ENCODE data around the gene HOXC12.

HOXC12 gene

DNA sequence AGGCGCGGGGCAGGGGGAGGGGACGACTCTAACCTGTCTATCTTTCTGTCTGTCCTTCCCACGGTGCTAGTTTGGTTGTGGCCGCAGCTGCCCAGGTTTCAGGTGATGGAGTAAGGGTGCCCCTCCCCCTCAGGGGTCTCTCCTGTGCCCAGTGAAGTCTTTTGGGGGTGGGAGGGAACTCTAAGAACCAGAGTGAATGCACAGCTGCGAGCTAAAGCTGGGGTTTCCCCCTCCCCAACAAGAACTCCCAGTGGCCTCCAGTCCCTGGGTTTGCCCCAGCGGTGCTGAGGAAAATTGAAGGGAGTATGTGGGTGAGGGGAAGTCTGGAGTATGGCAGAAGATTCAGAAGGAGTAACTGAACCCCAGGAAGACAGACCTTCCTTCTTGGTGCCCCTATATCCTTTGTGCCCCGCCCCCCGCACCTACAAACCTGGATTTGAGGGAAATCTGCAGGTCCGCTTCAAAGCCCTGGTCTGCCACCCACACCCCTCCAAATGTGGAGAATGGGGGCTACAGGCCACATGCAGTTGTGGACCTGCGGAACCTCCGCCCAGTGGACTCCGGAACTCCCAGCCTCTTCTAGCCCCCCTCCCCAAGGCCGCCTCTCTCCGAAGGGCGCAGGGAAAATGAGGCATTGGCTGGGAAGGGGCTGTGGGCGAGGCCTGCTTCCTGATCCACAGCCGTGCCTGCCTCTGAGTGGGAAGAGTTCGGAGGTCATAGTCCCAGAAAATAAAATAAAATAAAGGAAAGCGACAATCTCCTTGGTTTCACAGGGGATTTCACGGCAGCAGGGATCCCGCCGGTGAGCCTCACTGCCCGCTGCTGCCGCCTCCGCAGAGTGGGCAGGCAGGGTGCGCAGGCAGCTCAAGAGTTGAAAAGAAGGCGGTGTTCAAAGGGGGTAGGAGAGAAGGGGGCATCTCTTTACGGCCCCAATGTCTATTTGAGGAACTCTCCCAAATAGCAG is 41.8 kb downstream of the HOXC12 start:
- no peak for DNase-seq (ENCODE audit: low spot score)

DNA sequence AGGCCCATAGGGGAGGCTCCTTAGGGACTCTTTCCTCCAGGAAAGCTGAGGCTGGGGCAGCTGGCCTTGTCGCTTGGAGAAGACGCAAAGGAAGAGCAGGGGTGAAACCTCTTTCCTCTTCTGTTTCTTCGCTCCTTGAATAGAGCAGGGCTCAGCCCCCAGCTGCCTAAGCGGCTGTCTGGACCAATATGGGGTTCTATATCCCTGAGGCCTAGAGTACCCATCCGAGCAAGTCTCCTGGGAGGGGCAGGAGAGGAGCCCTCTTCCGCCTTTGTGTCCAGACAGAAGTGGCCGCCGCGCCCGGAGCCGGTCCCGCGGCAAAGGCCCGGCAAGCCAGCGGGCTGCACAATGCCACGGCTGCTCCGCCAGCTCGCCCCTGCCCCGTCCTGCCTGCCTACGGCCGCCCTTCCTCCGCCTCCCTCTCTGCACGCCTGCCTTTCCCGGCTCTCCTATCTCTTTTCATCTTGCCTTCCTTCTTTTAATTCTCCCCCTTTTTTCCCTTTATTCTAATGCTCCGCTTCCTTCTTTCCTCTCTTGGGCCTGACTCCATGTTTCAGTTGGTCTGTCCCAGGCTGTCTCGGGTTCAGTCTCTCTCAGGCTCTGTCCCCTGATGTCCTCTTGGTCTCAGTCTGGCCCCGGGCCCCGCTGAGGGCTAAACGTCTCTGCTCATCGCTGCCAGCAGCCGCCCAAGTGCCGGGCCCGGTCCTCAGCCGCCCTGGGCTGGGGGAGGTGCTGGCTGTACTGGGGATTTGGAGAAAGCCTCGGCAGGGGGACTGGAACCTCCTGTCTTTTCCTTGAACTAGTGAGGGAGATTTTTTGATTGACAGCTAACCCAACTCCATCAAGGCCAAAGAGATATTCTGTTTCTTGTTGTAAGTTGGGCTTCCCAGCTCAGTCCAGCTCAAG is 42.8 kb downstream of the HOXC12 start:
- DNase-seq (ENCODE audit: low spot score) = no peak

DNA sequence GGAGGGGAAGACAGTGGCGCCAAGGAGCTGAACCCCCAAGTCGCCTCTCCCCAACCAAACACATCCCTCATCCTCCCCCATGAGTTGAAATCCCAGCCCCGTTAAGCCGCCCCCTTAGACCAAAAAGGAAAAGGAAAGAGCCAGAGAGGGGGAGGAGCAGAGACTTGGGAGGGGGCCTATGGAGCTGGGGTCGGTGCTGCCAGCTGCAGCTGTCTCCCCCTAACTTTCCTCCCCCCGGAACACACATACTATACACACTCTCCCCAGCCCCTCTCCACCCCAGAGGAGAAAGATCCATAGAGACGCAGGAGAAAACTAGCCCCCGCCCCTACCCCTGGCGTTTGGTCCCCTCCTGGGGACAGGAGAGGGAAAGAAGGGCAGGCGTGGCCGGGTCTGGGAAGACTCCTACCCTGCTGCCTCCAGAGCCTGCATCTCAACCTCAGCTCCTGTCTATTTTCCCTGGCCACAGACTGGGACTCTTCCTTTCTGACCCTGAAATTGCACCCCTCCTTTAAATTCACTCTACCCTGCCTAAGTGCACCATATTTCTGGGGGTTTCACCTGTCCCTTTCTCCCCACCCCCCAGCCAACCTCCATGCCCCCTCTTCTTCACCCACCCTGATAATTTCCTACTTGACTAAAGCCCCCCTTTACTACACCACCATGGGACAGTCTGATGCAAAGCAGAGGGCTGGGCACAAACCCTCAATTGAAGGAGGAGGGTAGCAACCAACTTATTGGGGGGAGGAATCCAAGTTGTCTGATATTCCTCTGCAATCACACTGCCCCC is 43.6 kb downstream of the HOXC12 start:
- no peak for DNase-seq (ENCODE audit: low spot score)

DNA sequence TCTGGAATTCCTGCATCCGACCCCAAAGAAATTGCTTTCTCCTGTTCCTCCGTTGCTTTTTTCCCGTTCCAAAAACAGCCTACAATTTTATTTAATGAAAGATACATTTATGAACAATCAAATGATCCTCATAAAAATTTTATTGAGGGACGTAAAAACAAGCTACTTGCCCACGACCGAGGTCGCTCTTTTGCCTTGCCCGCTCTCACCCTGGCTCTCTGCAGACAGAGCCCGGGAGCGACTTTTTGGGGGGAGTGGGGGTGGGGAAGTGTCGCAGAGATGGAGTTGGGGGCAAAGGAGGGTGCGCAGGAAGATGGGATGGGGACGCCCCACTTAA is 44.2 kb downstream of the HOXC12 start:
- no peak for DNase-seq (ENCODE audit: low spot score)

DNA sequence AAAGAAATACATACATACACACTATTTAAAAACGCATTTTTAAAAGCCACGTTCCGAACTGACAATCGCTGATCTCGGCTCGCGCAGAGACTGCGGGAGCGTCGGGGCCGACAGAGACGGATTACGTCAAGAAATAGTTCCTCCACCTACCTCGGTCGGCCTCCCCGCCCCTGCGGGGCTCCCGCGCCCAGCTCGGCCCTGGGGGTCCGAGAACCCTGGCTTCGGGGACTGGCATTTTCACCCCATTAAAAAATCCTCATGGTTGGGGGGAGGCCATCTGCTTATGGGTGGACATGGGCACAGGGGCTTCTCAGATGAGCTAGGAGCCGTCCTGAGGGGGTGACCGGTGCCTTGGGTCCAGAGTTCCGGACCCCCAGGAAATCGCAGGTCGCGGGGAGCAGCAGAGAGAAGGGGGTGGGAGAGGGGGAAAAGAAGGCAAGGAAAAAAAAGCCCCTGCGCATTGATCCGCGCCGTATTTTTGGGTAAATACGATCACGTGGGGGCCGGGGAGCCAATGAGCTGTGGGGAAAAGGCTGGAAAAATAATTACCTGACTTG is 44.9 kb downstream of the HOXC12 start:
- peak; percentile 69 for DNase-seq (ENCODE audit: low spot score)

DNA sequence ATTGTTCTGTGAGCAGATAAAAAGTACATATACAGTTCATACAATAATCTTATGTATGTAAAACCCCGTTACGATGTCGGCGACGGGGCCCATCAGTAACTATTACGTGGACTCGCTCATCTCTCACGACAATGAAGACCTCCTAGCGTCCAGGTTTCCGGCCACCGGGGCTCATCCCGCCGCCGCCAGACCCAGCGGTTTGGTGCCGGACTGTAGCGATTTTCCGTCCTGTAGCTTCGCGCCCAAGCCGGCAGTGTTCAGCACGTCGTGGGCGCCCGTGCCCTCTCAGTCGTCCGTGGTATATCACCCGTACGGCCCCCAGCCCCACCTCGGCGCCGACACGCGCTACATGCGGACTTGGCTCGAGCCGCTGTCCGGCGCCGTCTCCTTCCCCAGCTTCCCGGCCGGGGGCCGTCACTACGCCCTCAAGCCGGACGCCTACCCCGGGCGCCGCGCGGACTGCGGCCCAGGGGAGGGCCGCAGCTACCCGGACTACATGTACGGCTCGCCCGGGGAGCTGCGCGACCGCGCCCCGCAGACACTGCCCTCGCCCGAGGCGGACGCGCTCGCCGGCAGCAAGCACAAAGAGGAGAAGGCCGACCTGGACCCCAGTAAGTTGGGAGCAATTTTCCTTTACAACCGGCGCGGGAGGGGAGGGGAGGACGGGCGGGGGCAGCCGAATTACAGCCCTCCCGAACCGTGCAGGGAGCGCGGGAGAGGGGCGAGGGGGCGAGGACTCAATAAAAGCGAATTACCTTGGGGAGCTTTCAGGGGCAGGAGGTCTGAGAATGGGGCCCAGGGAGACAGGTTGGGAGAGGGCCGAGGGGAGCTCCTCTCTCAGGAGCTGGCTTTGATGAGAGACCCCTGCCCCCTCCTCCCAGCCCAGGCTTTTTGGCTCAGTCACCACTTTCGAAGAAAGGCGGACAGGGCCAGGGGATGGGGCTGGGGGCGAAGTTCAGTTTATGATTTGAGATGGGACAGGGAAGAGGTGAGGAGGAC is 45.7 kb downstream of the HOXC12 start, which contains the start of gene HOXC9:
TSS of gene HOXC9 (plus strand) at position 46 of the 999 bp plus-strand sequence. CDS start at position 74, 28 bp downstream.
- DNase-seq (ENCODE audit: low spot score) = no peak

DNA sequence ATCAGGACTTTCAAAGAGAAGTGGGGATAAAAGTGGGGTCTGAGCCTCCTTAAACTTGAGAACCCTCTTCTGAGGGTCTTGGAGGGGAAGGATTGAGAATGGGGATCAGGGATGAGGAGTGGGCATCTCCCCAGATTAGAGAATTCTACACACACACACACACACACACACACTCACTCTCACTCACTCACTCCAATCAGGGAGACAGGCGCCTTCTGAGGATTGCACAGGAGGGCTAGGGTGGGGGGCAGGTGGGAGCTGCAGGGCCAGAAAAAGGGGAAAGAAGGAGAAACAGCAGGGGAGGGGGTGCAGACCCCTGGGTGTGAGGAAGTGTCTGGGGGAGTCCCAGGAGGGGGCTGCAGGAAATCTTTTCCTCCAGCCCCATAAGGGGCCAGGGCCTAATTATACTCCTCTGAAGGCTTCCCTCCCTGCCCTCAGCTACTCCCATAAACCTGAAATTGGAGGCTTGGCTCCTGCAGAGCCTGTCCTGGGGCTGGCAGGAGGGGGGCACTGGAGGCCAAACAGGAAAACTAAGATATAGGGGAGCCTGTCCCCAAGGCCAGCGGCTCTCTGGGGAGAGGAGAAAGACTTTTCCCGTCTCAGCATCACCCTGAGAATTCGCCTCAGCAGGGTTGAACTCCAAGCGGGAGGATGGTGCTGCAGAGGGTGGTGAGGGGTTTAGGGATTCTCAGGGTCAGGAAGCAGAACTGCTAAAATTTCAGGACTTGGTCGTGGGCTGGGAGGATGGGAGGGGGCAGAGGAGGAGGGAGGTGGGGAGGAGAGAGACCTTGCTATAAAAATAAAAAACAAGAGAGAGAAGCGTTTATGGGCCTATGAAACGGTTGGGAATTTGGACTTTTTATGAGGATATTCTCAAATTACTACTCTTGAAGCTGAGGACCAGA is 46.8 kb downstream of the HOXC12 start:
- DNase-seq (ENCODE audit: low spot score) = no peak

DNA sequence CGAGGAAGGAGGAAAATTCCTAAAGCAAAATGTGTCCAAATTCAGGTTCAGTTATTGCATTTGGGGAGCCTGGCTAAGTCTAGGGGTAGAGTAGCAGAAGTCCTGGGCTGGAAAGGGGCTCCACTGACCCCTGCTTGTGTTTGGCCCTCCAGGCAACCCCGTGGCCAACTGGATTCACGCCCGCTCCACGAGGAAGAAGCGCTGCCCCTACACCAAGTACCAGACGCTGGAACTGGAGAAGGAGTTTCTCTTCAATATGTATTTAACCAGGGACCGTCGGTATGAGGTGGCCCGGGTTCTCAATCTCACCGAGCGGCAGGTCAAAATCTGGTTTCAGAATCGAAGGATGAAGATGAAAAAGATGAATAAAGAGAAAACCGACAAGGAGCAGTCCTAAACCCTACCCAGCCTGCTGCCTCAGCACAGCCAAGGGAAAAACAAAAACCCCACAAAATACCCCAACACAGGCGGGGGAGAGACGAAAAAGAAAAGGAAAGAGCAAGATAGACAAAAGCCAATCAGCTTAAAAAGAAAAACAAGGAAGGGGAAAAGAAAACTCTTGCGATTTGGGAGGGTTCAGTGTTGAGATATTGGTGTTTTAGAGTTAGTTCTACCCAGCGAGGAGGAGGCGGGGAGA is 47.7 kb downstream of the HOXC12 start:
- no peak for DNase-seq (ENCODE audit: low spot score)

DNA sequence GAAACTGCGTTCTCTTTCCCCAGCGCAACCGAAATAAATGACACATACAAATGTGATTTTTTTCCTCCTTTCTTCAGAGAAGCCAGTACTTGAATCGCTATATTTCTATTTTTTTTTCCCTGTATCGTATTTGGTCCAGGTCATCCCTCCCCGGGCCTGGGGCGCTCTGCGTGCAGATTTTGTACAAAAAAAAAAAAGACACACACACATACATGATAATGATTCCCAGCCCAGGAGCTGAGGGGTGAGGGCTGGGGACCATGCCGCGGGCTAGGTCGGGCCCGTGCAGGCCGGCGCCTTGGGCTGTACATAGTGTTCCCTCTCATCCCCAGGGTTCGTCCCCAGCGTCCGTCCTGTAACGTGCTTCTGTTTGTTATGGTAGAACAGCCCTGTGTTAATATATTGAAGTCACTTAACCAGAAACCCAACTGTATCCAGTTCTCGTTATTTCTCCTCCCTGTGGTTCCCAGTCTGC is 48.2 kb downstream of the HOXC12 start:
- DNase-seq (ENCODE audit: low spot score) = no peak

DNA sequence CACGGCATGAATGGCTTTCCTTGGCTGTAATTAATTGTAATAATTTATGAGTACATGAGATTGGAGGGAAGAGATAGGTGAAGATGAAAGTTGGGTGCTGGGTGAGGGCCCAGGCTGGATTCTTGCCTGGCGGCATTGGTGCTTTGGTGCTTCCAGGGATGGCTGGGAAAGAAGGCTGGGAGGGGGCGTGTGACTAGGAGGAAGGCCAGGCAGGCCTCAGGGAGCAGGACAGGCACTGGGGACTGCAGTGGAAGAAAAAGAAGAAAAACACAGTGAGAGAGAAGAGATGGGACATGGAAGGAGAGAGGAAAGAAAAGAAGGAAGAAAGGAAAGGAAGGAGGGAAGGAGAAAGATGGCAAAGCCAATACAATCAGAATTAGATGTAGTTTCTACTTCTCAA is 48.9 kb downstream of the HOXC12 start:
- DNase-seq (ENCODE audit: low spot score) = no peak

DNA sequence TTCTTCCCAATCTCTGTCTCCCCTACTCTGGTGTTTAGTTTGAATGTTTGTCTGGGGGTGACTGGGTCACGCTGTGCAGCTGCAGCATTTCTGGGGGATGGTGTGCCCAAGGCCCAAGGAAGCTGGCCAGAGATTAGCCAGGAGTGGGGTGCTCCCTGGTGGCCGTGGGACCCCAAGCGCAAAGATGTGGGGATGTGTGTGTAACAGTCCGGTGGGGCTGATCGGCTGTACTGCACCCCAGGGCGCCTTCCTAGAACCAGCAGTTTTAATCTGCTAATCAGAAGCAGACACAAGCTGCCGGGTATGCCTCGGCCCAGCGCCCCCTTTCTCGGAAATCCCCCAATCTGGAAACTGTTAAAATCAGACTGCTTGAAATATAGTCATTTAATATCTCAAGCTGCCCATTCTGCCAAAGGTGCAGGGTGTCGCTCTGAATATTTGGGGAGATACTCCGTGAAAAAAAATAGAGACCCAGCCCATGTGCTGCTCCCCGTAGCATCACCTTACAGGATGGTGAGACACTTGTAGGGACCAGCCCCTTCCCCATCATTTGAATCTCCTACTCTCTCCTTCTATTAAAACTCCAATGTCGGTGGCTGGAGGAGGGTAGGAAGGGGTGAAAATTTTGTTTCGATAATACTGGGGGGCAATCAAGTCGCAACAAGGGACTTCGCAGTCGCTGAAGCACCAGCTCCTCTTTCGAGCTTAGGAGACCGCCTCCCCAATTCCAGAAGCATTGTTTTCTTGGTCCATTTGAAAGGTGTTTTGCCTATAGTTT is 49.5 kb downstream of the HOXC12 start:
- no peak for DNase-seq (ENCODE audit: low spot score)

DNA sequence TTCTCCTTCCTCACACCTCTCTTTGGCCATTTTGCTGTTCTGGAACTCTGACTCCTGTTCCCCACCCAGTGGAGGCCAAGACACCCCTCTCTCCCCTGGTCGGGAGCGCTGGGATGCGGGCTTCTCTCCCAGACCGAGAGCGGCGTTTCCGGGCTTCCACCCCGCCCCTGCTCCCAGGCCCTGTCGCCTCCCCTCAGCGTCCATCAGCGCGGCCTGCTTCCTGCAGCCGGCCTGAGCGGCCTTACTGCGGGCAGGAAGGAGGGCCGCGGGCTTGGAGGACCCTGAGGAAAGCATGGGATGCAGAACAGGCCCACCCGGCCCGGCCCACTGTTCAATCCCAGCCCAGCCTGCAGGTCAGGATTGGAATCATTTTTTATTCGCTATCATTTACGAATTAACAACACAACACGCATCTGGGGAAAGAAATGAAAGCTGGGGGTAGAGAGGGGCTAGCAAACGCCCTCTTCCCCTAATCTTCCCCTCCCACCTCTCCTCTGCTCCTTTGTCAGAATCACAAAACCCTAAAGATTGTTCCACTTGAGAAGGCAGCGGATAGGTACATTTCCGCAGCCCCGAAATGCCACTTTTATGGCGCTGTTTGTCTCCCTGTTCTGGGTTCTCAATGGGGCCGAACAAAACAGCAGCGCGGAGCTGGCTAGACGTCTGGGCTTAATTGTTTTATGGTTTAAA is 50.3 kb downstream of the HOXC12 start:
- no peak for DNase-seq (ENCODE audit: low spot score)

DNA sequence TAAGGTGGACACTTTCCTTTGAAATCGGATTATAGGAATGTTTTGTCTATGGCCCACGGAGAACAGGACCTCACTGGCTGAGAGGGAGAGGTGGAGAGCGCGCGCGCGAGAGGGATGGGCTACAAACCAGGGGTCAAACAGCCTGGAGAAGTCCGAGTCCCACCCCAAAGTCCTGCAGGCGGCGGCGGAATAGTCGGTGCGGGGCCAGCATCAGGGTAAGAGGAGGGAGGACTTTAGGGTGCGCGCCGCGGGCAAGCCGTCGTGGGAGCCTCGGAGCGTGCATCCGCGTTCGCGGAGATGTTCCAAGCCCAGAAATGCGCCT is 50.8 kb downstream of the HOXC12 start:
- no peak for DNase-seq (ENCODE audit: low spot score)

DNA sequence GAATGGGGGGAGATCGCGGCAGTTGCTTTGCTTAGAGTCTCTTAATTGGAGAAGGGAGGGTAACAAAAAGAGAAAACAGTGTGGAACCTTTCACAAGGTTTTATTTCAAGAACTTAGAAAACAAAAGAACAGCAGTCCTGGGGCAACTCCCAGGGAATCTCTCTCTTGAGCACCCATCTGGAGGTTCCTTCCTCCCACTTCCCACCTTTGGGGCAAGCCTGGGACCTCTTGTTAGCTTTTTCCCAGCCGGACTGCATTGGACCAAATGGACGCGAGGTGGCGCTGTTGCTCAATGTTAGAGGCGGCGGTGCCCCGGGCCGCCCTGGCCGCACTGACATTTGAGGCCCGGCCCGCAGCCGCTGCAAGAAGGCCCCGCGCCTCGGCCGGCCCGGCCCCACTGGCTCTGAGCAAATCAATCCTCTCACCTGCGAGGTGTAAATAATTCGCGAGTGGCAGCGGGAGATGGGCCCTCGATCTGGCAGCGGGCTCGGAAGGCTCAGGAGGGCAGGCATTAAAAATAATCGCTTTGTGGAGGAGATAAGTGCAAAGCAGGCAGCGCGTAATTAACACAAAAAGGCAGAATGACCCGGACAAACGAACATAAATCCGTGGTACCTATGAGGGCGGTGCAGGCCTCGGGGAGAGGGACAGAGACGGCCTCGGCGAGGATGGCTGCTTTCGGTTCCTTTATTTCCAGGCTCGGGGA is 51.3 kb downstream of the HOXC12 start:
- DNase-seq (ENCODE audit: low spot score) = peak; percentile 67

DNA sequence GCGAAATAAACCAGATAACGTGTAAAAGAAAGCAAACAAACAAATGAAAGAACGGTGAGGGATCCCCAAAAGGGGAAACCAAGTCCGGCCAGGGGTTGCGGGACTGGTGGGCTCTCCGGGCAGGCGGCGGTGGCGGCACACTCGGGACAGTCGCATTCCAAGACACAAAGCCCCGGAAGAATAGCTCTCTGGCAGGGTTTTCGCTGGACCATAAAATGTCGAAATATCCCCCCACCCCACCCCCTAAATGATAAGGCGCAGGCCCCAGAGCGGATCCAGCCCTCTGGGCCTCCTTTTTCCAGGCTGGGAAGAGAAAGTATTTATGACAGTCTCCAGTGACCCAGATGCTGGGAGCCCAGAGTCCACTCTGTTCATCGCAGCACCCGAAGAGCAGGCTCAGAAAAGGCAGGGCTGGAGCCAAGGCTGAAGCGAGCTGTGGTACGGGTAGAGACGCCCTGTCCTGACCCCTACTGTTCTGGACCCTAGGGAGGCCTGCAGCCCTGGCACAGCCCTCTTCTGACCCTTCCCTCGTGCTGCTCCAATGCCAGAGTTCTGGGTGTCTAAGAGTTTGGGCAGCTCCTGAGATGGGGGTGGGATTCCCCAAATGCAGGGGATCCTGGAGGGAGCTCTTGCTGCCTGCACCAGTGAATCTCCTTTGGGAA is 52.0 kb downstream of the HOXC12 start:
- no peak for DNase-seq (ENCODE audit: low spot score)

DNA sequence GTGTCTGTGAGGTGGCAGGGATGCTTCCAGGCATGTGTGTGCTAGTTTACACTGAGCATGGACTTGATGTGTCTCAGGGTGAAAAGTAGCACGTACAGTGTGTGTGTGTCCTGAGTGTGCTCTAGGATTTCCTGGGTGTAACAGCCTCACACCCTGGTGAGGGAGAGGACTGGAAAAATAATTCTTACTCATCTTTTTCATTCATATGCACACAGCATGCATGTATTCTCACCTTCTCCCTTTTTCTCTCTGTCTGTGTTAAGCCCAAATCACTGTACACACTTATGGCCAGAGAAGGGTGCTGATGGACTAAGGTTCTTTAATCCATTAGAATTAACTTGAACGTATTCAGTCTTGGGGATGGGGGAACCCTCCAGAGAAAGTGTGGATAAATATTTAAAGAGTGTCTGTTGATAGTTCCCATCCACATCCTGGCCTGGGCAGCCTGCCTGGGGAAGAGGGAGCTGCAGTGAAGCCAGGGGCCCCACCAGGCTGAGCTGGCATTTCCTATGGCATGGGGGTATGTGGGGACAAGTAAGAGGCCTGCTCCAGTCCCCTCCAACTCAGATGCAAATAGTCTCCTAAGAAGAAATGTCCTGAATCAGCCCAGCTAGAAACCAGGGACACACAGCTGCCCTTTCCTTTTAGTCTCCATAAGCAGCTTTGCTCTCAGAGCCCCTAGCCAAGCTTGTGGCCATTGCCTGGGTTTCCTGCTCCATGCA is 53.0 kb downstream of the HOXC12 start:
- no peak for DNase-seq (ENCODE audit: low spot score)

All from COLO829 (cell line).